Left lung (tissue), 10 donors: ENCODE results near the gene SLC35A1. TPM values are rescaled to one million over a fixed set of nuclear protein-coding genes. Genes with fewer than 3 reads are reported as not detected.

Experiments
- ATAC-seq: fragments of 200-7000 bp; cut with Tn5 transposase; one replicate; pipeline ENCODE4 v1.9.1; 2020; ENCODE audit warnings: moderate library complexity
- DNase-seq, 4 donors: peaks; one replicate each; pipeline ENCODE4 v3.0.0-alpha.2; 2013 to 2020
- H3K27ac ChIP-seq, 2 donors: fragments of 200-600 bp; sonication (generic) in 1 of 2; one replicate each; pipeline versions ENCODE4 v1.5.0 to v1.8.0; 2020 to 2021
- H3K27me3 ChIP-seq, 2 donors: fragments of 200-600 bp; sonication (generic) in 1 of 2; one replicate each; pipeline versions ENCODE4 v1.5.0 to v1.8.0; 2020 to 2021
- H3K36me3 ChIP-seq, 2 donors: fragments of 200-600 bp; sonication (generic) in 1 of 2; one replicate each; pipeline versions ENCODE4 v1.5.0 to v1.8.0; 2020 to 2021
- H3K4me1 ChIP-seq, 2 donors: fragments of 200-600 bp; one replicate each; pipeline ENCODE4 v1.8.0; 2021
- H3K4me3 ChIP-seq, 2 donors: fragments of 200-600 bp; sonication (generic) in 1 of 2; one replicate each; pipeline versions ENCODE4 v1.5.0 to v1.8.0; 2020 to 2021; ENCODE audit warnings: mild to moderate bottlenecking in 1 of 2
- H3K9me3 ChIP-seq, 2 donors: fragments of 200-600 bp; sonication (generic) in 1 of 2; one replicate each; pipeline versions ENCODE4 v1.5.0 to v1.8.0; 2020 to 2021
- intact Hi-C, 2 donors: fragments of 100-400 bp; cut with DNase I; formaldehyde crosslinking; loops; one replicate each; pipeline versions ENCODE4 v1.11.2 to v1.14.2; 2022
- polyA plus RNA-seq, 6 donors: library from polyadenylated mRNA; unstranded; fragments of 120-200 nt; gene quantifications; one replicate each; pipeline ENCODE4 v1.2.1, GENCODE V29; 2013; ENCODE audit not compliant: insufficient read length in 6 of 6
- total RNA-seq, 2 donors: library from RNA; stranded (reverse); fragmentation: NEBNext Ultra II Directional; extraction: Animal tissue kit (Norgen Biotek cat#: 25700); gene quantifications; one replicate each; pipeline ENCODE4 v1.2.1, GENCODE V29; 2021
- TF ChIP-seq, protein P1 (sequence below), 2 donors: fragments of 200-600 bp; sonication (generic) in 1 of 2; IDR thresholded peaks; one replicate each; pipeline versions ENCODE4 v1.5.0 to v1.8.0; 2021; ENCODE audit warnings: antibody characterized with exemption in 2 of 2
- donor health status: DM: no; HTN: yes; CAD: no.
- donor health status: DM: no; HTN: no; CAD: no.

SLC35A1 gene
- total and polyA plus RNA-seq, 8 donors, result 32.0 to 64.1 (median 54.4) TPM

DNA sequence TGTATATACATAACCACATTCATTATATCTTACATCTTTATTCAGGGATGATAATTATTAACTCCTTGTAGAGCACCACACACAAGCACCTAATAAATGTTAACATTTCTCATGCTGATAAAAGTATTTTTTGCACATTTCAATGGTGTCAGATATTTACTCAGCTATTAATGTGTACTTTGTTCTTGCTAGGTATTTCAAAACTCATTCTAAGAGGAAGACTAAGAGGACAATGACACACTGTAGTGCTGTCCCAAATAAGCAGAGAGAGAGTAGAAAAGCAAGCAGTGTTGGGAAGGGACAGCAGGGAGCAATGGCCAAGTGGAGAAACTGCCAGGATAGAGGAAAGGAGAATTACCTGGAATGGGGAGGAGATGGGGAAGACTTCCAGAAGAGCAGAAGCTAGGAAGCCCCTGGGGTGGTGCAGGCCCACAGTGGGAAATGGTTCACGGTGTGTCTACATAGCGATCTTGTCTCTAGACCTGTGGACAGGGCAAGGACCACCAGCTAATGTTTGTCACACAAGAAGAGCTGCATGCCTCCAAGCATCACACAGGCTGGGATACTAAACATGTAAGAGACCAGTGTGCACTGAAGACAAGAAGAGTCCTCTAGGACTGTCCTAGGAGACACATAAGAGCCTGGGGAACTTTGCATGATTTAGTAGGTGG, 61.7 kb downstream of the SLC35A1 start:
- intact Hi-C loops, result no loop called here
- Histone ChIP-seq H3K36me3 (peaks cover 0 to 25% of the 10 kb centered on the region in 2 donors), H3K4me1 (no peaks in the 10 kb centered on the region), H3K27me3 (no peaks in the 10 kb centered on the region), H3K27ac (no peak overlapping the region), H3K9me3 (no peaks in the 10 kb centered on the region), H3K4me3 (no peak overlapping the region)
- DNase-seq, result no peak
- ATAC-seq, result peak; percentile 72
- TF ChIP-seq, protein P1, sequence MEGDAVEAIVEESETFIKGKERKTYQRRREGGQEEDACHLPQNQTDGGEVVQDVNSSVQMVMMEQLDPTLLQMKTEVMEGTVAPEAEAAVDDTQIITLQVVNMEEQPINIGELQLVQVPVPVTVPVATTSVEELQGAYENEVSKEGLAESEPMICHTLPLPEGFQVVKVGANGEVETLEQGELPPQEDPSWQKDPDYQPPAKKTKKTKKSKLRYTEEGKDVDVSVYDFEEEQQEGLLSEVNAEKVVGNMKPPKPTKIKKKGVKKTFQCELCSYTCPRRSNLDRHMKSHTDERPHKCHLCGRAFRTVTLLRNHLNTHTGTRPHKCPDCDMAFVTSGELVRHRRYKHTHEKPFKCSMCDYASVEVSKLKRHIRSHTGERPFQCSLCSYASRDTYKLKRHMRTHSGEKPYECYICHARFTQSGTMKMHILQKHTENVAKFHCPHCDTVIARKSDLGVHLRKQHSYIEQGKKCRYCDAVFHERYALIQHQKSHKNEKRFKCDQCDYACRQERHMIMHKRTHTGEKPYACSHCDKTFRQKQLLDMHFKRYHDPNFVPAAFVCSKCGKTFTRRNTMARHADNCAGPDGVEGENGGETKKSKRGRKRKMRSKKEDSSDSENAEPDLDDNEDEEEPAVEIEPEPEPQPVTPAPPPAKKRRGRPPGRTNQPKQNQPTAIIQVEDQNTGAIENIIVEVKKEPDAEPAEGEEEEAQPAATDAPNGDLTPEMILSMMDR (IDR thresholded peaks at IDR 0.05), result no peak

DNA sequence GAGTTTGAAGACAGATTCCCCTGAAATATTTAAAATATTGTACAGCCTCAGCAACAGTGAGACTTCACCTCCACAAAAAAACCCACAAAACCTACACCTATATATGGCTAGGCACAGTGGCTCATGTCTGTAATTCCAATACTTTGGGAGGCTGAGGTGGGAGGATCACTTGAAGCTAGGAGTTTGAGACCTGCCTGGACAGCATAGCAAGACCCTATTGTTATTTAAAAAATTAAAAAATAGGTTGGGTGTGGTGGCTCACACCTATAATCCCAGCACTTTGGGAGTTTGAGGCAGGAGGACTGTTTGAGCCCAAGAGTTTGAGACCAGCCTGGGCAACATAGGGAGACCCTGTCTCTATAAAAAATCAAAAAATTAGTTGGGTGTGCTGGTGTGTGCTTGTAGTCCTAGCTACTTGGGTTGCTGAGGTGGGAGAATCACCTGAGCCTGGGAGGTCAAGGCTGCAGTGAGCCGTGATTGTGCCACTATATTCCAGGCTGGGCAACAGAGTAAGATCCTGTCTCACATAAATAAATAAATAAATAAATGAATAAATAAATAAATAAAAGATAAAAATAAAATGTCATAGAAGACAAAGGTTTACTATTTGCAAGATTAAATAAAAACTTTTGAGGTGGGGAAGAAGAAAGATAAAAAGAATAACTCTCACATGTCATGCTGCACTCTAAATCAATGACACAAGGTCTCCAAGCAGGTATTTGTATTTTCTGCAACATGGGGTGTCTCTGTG, 65.9 kb downstream of the SLC35A1 start:
- H3K27ac ChIP-seq, result no peak overlapping the region
- H3K9me3 ChIP-seq, result peaks cover 0 to 4% of the 10 kb centered on the region in 2 donors
- no peak for ATAC-seq
- intact Hi-C loops, result no loop called here
- peaks cover 0 to 45% of the 10 kb centered on the region in 2 donors for H3K36me3 ChIP-seq
- H3K27me3 ChIP-seq, result no peaks in the 10 kb centered on the region
- no peaks in the 10 kb centered on the region for H3K4me1 ChIP-seq
- H3K4me3 ChIP-seq, result no peak overlapping the region
- DNase-seq, result no peak
- TF ChIP-seq, protein P1 (IDR thresholded peaks at IDR 0.05), result no peak

DNA sequence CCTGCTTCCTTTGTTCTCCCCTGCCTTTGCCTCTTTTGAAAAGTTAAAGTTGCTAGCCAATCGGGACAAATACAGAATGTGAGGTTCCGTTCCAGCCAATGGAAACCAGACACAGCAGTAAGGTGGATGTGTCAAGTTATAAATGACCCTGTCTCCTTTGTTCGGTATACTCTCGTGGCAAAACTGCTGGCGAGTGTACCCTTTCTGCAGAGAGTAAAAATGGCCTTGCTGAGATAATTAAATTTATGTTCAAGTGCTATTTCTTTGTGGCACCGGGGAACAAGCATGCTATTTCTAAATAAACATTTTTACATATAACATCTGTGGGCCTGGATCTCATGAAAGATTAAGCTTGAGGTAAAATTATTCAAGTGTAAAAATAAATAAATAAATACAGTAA, 66.8 kb downstream of the SLC35A1 start:
- H3K9me3 ChIP-seq, result peaks cover 0 to 4% of the 10 kb centered on the region in 2 donors
- TF ChIP-seq, protein P1 (IDR thresholded peaks at IDR 0.05), result no peak
- H3K27me3 ChIP-seq, result no peaks in the 10 kb centered on the region
- H3K36me3 ChIP-seq, result peaks cover 0 to 53% of the 10 kb centered on the region in 2 donors
- H3K4me1 ChIP-seq, result no peaks in the 10 kb centered on the region
- no peak overlapping the region for H3K27ac ChIP-seq
- intact Hi-C loops, result no loop called here
- no peak overlapping the region for H3K4me3 ChIP-seq
- DNase-seq (no peak), ATAC-seq (no peak)

DNA sequence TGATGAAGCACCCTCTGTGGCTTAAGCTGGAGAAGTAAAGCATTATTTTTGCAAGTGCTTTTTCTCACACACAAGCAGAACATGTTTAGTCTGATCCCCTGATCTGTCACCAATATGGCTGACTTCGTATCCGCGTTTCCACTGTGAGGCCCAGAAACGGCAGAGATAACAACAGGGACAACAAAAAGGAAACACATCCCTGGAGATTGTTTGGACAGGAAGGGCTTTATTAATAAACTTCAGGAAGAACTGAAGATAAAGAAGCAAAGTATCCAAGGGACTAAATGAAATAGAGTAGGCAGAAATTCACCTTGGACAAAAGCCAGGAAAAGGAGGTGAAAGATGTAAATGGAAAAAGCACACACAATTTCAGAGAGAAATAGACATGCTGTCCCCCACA, 67.8 kb downstream of the SLC35A1 start:
- TF ChIP-seq, protein P1 (IDR thresholded peaks at IDR 0.05), result no peak
- H3K4me1 ChIP-seq, result no peaks in the 10 kb centered on the region
- peaks cover 0 to 62% of the 10 kb centered on the region in 2 donors for H3K36me3 ChIP-seq
- H3K4me3 ChIP-seq, result no peak overlapping the region
- H3K27me3 ChIP-seq, result no peaks in the 10 kb centered on the region
- ATAC-seq (peak; percentile 46), DNase-seq (peak in 2 of 4 donors; percentile 5 to 13)
- peaks cover 0 to 4% of the 10 kb centered on the region in 2 donors for H3K9me3 ChIP-seq
- H3K27ac ChIP-seq, result peak overlapping the region in 1 of 2 donors; percentile 53
- intact Hi-C loops, result no loop called here

DNA sequence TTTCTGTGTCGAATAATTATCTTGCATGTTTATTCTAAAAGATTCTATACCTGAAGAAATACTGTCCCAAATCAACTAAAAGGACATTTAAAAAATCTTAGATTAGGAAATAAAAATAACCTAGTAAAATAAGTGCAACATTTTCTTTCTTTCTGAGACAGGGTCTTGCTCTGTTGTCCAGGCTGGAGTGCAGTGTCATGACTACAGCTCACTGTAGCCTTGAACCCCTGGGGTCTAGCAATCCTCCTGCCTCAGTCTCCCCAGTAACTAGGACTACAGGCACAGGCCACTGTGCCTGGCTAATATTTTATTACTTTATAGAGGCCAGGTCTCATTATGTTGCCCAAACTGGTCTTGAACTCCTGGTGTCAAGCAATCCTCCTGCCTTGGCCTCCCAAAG, 68.3 kb downstream of the SLC35A1 start:
- peak overlapping the region; percentile 27 to 53 for H3K27ac ChIP-seq
- H3K36me3 ChIP-seq, result peaks cover 0 to 62% of the 10 kb centered on the region in 2 donors

More for the DNA sequence above, 68.3 kb downstream of the SLC35A1 start:
- DNase-seq (no peak), ATAC-seq (no peak)
- TF ChIP-seq, protein P1 (IDR thresholded peaks at IDR 0.05), result no peak
- H3K4me3 ChIP-seq, result no peak overlapping the region
- no peaks in the 10 kb centered on the region for H3K4me1 ChIP-seq
- H3K27me3 ChIP-seq, result no peaks in the 10 kb centered on the region
- peaks cover 0 to 4% of the 10 kb centered on the region in 2 donors for H3K9me3 ChIP-seq
- intact Hi-C loops, result no loop called here
